ENCODE measurements around the gene DDX55.

Gene DDX55

DNA sequence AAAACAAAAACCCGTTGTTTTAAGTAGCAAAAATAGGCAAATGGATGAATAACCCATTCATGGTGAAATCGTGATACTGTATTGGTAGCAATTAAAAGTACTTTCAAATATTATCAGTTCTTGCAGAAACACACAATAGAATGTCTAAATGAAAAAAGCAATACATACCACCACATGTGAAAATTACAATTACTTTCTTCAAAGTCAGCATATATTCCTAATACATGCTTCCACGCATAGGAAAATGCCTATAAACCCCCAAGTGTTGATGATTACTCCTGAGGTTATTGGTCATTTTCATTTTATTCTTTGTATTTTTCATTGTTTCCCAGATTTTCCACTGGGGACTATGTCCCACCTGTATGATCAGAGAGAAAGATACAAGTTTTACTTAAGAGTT is 15.2 kb downstream of the DDX55 start:
- TF ChIP-seq, protein P1, sequence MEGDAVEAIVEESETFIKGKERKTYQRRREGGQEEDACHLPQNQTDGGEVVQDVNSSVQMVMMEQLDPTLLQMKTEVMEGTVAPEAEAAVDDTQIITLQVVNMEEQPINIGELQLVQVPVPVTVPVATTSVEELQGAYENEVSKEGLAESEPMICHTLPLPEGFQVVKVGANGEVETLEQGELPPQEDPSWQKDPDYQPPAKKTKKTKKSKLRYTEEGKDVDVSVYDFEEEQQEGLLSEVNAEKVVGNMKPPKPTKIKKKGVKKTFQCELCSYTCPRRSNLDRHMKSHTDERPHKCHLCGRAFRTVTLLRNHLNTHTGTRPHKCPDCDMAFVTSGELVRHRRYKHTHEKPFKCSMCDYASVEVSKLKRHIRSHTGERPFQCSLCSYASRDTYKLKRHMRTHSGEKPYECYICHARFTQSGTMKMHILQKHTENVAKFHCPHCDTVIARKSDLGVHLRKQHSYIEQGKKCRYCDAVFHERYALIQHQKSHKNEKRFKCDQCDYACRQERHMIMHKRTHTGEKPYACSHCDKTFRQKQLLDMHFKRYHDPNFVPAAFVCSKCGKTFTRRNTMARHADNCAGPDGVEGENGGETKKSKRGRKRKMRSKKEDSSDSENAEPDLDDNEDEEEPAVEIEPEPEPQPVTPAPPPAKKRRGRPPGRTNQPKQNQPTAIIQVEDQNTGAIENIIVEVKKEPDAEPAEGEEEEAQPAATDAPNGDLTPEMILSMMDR (IDR thresholded peaks at IDR 0.05), result no peak

DNA sequence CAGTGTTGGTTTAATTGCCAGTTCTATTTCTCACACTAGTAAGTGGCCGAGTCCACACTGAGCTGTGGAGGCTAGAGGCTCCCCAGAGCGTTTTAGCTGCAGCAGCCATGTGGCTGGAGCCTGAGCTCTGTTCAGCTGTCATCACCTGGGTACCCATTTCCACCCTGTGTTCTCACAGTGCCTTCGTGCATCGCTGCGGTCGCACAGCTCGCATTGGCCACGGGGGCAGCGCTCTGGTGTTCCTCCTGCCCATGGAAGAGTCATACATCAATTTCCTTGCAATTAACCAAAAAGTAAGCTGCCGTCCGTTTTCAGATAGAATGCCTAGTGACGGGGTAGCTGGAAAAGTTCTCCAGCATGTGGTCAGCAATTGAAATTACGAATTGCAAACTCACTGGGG is 15.7 kb downstream of the DDX55 start:
- TF ChIP-seq, protein P1 (IDR thresholded peaks at IDR 0.05), result no peak
- TF ChIP-seq ZFX (IDR thresholded peaks at IDR 0.05; ENCODE audit: borderline replicate concordance), result no peak
- no peak overlapping the region for H3K27ac ChIP-seq

More for the DNA sequence above, 15.2 kb downstream of the DDX55 start:
- no peak overlapping the region for H3K27ac ChIP-seq

DNA sequence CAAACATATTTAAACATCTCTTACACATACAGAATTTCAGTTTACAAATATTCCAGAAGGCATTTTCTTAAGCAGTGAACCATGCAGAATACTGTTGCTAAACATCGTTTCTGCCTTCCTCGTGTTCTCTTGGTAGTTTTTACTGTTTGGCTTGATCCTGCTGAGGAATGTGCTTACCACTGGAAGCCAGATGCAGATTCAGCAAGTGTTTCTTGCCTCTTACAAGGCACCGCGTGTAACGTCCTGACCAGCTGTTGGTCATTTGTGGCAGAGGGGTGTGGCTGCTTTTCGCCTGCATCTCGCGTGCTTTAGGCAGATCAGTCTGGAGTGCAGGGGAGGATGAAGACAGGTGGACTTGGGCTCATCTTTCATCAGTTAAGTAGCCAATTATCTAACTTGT is 19.2 kb downstream of the DDX55 start:
- no peak overlapping the region for H3K27ac ChIP-seq
- no peak for TF ChIP-seq ZFX (IDR thresholded peaks at IDR 0.05; ENCODE audit: borderline replicate concordance)
- TF ChIP-seq, protein P1 (IDR thresholded peaks at IDR 0.05), result no peak

DNA sequence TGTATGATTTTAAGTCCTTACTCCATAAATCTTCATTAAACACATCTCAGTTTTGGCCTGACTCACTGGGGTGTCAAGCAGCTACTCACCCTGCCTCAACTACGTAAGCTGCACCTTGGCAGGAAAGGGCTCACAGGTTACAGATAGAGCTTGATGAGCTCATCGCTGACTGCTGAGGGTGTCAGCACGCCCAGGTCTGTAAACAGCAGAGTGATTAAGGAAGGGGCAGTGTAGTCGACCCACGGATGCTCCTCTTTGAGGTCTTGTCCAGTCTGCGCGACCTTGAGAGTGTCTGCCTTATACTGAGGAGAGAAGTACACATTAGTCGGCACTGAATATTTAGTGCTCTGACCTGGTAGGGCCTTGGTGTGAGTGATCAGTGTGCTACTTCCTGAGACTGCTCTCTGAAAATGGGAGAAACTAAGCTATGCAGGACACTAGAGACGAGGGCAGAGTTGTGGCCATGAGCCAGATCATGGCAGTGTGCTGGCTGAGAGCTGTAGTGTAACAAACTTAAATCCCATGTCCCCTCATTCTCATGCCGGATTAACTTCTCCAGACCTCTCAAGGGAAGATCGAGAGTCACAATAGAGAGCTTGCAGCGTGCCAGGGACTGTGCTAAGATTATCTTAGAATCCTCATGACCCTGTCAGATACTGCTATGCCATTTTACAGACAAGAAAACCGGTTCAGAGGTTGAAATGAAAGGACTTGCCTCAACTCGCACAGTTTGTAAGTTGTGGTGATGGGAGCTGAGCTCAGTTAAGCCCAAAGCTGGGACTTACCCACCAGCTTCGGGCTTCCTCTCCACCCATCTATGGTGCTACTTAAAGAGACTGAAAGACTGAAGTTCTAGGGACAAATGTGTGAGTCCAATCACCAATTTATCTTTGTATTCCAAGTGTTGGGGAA is 20.0 kb downstream of the DDX55 start:
- H3K27ac ChIP-seq, result 0 out of 2 replicates have a peak overlapping the region, but pooled peaks have one; percentile 1
- TF ChIP-seq, protein P1 (IDR thresholded peaks at IDR 0.05), result no peak
- TF ChIP-seq ZFX (IDR thresholded peaks at IDR 0.05; ENCODE audit: borderline replicate concordance), result no peak

DNA sequence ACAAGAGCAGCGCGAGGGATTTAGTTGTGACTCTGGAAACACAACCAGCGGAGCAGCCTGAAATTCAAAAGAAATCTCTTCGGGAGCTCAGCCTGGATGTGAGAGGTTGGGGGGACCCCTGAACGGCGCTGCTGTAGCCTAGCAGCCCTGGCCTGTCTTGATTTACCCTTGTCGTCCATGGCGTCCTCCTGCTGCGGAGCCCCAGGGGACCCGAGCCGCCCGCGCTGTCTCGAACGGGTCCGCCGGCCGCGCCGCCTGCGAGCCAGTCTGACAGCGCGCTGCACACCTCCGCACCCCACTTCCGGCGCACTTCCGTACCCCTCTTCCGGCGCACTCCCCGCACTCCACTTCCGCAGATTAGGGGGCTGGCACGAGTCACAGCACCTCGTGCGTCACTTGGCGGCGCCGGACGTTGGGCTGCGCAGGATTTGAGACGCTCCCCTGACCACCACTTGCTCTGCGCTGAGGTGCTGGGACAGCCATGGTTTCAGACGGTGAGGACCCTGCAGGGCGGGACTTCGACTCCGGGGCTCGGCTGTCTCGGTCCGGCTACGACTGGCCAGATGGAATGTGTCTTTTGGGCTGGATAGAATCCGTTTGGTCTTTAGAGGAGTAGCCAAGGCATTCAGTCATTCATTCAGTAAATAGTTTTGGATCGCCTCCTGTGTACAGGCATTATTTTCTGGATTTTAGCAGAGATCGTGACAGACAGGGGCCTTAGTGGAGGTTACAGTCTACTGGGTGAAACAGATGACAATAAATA is 31.7 kb downstream of the DDX55 start, which contains the start of the genes EIF2B1 and GTF2H3:
Gene EIF2B1, minus strand, starts transcription at position 308 of the 763 bp plus-strand sequence. Its CDS starts 129 bp downstream, at position 179.
Gene GTF2H3, plus strand, starts transcription at position 451 of the 763 bp plus-strand sequence. Its CDS starts 31 bp downstream, at position 482.
- TF ChIP-seq, protein P1 (IDR thresholded peaks at IDR 0.05), result no peak
- TF ChIP-seq ZFX (IDR thresholded peaks at IDR 0.05; ENCODE audit: borderline replicate concordance), result no peak
- peak within 1 kb of the TSS; percentile 76 for H3K27ac ChIP-seq

DNA sequence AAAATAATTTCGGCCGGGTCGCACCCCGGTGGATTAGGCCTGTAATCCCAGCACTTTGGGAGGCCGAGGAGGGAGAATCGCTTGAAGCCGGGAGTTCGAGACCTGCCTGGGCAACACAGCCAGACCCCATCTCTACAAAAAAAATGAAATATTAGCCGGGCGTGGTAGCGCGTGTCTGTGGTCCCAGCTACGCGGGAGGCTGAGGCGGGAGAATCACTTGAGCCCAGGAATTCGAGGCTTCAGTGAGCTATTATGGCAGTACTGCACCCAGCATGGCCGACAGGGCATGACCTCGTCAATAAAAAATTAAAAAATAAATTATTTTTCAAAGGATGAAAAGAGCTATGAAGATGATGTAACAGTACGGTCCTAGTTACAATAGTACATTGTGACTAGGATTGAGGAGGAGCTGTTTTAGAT is 32.3 kb downstream of the DDX55 start:
- H3K27ac ChIP-seq, result peak overlapping the region; percentile 76
- TF ChIP-seq, protein P1 (IDR thresholded peaks at IDR 0.05), result no peak
- no peak for TF ChIP-seq ZFX (IDR thresholded peaks at IDR 0.05; ENCODE audit: borderline replicate concordance)
